GM12801 (cell line): ENCODE measurements around the gene PDZD2.

Experiments used
- TF ChIP-seq, protein P1 (sequence below): IDR thresholded peaks from one replicate; pipeline ENCODE4 v1.5.1; 2011; ENCODE audit warnings: control low read depth; ENCODE audit not compliant: insufficient read length; ENCODE audit errors: extremely low read depth

PDZD2 gene

GRCh38 chr5:32127711-32128110, 488.8 kb downstream of the PDZD2 start:
- TF ChIP-seq, protein P1, sequence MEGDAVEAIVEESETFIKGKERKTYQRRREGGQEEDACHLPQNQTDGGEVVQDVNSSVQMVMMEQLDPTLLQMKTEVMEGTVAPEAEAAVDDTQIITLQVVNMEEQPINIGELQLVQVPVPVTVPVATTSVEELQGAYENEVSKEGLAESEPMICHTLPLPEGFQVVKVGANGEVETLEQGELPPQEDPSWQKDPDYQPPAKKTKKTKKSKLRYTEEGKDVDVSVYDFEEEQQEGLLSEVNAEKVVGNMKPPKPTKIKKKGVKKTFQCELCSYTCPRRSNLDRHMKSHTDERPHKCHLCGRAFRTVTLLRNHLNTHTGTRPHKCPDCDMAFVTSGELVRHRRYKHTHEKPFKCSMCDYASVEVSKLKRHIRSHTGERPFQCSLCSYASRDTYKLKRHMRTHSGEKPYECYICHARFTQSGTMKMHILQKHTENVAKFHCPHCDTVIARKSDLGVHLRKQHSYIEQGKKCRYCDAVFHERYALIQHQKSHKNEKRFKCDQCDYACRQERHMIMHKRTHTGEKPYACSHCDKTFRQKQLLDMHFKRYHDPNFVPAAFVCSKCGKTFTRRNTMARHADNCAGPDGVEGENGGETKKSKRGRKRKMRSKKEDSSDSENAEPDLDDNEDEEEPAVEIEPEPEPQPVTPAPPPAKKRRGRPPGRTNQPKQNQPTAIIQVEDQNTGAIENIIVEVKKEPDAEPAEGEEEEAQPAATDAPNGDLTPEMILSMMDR: no peak

GRCh38 chr5:32129074-32129598, 490.2 kb downstream of the PDZD2 start:
- TF ChIP-seq, protein P1: no peak

- TF ChIP-seq, protein P1: no peak
Measured at GRCh38 chr5:32130865-32131264, 491.9 kb downstream of the PDZD2 start.

DNA sequence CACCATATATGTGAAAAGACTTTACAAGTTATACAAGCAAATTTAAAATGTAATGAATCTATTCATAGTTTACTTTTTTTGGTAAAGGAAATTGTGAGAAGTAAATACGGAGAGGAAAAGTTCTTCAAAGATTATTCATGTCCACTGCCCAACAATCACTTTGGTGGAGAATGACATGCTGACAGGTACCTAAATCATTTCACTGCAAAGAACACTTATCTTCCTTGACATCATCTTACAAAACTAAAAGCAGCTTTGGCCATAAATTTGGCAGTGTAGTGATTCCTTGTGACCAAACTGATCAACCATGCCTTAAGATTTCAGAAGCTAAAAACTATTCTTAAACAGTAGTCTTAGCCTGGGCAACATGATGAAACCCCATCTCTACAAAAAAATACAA, 492.7 kb downstream of the PDZD2 start:
- TF ChIP-seq, protein P1: no peak

DNA sequence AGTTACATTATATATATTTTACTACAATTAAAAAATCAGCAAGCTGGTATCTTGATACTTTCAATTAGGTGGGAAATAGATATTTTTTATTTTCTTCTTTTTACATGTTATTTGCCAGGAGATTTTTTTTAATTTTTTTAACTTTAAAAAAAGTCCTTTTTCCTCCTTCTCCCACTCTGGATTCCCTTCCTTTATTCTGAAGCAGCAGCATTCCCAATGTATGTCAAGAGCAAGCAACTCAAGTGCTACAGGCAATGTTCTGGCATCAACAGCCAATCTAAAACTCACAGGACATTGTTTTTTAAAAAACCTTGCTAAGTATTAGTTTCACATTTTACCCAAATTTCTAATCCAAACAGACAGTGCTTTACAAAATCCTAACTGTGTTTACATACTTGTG, 493.8 kb downstream of the PDZD2 start:
- TF ChIP-seq, protein P1: no peak

- TF ChIP-seq, protein P1: no peak
Measured at GRCh38 chr5:32135086-32135485, 496.2 kb downstream of the PDZD2 start.

DNA sequence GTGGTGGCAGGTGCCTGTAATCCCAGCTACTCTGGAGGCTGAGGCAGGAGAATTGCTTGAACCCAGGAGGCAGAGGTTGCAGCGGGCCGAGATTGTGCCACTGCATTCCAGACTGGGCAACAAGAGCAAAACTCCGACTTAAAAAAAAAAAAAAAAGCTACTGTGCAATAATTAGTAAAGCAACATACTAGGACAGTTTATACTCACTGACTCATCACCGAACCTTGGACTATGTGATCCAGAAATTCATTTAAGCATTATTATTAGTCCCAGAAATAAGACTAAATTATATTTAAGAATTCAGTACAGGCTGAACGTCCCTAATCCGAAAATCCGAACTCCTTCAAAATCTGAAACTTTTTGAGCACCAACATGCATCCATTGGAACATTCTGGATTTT, 497.4 kb downstream of the PDZD2 start:
- TF ChIP-seq, protein P1: no peak
